T-helper 17 cell (primary cell): ENCODE measurements around the gene ATXN1L. TPM values are rescaled to one million over a fixed set of nuclear protein-coding genes. Genes with fewer than 3 reads are reported as not detected.
A peak's percentile ranks its signal among the peaks of the same experiment; 100 is the strongest.
"Not testable (repeated sequence)": the region's sequence is repeated elsewhere in the genome, so short reads cannot be mapped to it uniquely, and the experiment has no call there.

Experiments used
- ATAC-seq: fragments of 150-1000 bp; cut with Tn5 transposase; 2 replicates; pipeline ENCODE4 v1.10.0; 2021; ENCODE audit warnings: mild to moderate bottlenecking, moderate library complexity
- DNase-seq, 3 donors: peaks; one replicate each; pipeline versions ENCODE4 v3.0.0 to v3.0.0-alpha.2; 2020 to 2021
- H3K9me3 ChIP-seq: one replicate; pipeline ENCODE4 v1.7.0; 2013; ENCODE audit warnings: low read length, mild to moderate bottlenecking; ENCODE audit not compliant: control insufficient read depth, poor library complexity, severe bottlenecking
- H3K27ac Mint-ChIP-seq: one replicate; pipeline ENCODE4 v1.8.0; 2022; ENCODE audit warnings: mild to moderate bottlenecking, moderate library complexity, mixed read lengths
- H3K27me3 Mint-ChIP-seq: one replicate; pipeline ENCODE4 v1.8.0; 2022; ENCODE audit warnings: mixed read lengths
- H3K36me3 Mint-ChIP-seq: one replicate; pipeline ENCODE4 v1.8.0; 2022; ENCODE audit warnings: low read depth, mixed read lengths
- H3K4me1 Mint-ChIP-seq: one replicate; pipeline ENCODE4 v1.8.0; 2022; ENCODE audit warnings: mild to moderate bottlenecking, mixed read lengths
- H3K4me3 Mint-ChIP-seq: one replicate; pipeline ENCODE4 v1.8.0; 2022; ENCODE audit warnings: mild to moderate bottlenecking, moderate library complexity, mixed read lengths
- total RNA-seq, 4 donors: library from RNA in 2 of 4; stranded (reverse) in 2 of 4; gene quantifications; one replicate each; pipeline ENCODE4 v1.2.3 and lab custom pipeline; 2022 to 2026

Gene ATXN1L
- total RNA-seq, 2 donors from 2014 or later, result 39.9 to 46.3 TPM

- H3K27me3 Mint-ChIP-seq, H3K9me3 ChIP-seq, H3K36me3 Mint-ChIP-seq, DNase-seq: not testable (repeated sequence)
- Mint-ChIP-seq H3K27ac (peak overlapping the region; percentile 93), H3K4me1 (peaks cover 47% of the 10 kb centered on the region), H3K4me3 (peak overlapping the region; percentile 70)
- ATAC-seq, result peak; percentile 24
Observed at GRCh38 chr16:71905765-71906164, 60.0 kb downstream of the ATXN1L start.

Other genes starting within 250 kb of the ATXN1L start
- not detected for gene MARVELD3, start 219.8 kb upstream of the ATXN1L start, total RNA-seq
- 10 to 100 TPM in 1 of 2 donors, 1 to 10 TPM in 1; 9.3 to 10.2 TPM for gene PHLPP2, start 121.3 kb upstream of the ATXN1L start, total RNA-seq
- 100 to 1,000 TPM; 150 to 160 TPM for gene AP1G1, start 37.1 kb upstream of the ATXN1L start, total RNA-seq
- gene ZNF821, start 38.2 kb downstream of the ATXN1L start, total RNA-seq, result 10 to 100 TPM; 12.2 to 14.1 TPM
- 100 to 1,000 TPM; 262 to 283 TPM for gene IST1, start 49.6 kb downstream of the ATXN1L start, total RNA-seq
- gene PKD1L3, start 154.4 kb downstream of the ATXN1L start, total RNA-seq, result under 1 TPM in 1 of 2 donors, not detected in 1; 0.34 TPM
- 1 to 10 TPM; 5.0 to 5.9 TPM for gene DHODH, start 162.8 kb downstream of the ATXN1L start, total RNA-seq
- under 1 TPM in 1 of 2 donors, not detected in 1; 0.57 TPM for gene HP, start 208.5 kb downstream of the ATXN1L start, total RNA-seq
- not detected for gene HPR, start 217.2 kb downstream of the ATXN1L start, total RNA-seq
- gene TXNL4B, start 247.6 kb downstream of the ATXN1L start, total RNA-seq, result 10 to 100 TPM; 11.3 to 14.0 TPM
- gene DHX38, start 247.9 kb downstream of the ATXN1L start, total RNA-seq, result 100 to 1,000 TPM in 1 of 2 donors, 10 to 100 TPM in 1; 93.5 to 122 TPM